HG02870 (cell line): ENCODE data around the gene SLC37A3.
"Not testable (repeated sequence)": the region's sequence is repeated elsewhere in the genome, so short reads cannot be mapped to it uniquely, and the experiment has no call there.

ENCODE experiments used
- ATAC-seq: cut with Tn5 transposase; IDR thresholded peaks from one replicate; pipeline ENCODE4 v1.9.1; 2021; ENCODE audit warnings: mild to moderate bottlenecking, moderate library complexity; ENCODE audit not compliant: unreplicated experiment

The SLC37A3 gene

GRCh38 chr7:140349144-140349771 lies 49.1 kb downstream of the SLC37A3 start:
- ATAC-seq, result no peak

DNA sequence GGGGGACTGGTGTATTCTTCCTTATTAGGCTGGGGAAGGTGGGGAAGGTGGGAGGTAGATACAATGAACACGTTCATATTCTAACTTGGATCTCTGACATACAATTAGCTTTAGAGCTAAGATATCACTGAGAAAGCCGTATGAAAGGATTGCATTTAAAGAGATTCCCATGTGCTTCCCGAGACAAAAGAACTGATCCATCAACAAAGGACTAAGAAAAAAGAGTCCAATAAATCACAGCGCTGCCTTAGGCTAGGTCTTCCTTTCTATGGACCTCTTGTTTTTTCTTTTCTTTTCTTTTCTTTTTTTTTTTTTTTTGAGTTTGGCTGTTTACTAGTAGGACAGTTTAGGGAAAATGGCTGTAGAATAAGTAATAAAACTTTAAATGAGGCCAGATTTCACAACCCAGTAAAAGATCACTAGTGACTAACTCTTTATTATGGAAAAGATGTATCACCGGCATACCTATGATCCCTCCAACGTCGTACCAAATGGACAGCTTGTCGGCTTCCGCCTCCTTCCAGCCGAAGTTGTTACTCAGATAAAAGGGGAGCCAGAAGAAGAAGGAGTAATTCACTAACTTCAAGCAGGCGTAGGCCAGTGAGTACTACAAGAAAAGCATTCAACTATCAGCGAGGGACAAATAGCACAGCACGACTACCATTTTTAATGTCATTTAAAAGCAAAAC lies 50.0 kb downstream of the SLC37A3 start:
- no peak for ATAC-seq

DNA sequence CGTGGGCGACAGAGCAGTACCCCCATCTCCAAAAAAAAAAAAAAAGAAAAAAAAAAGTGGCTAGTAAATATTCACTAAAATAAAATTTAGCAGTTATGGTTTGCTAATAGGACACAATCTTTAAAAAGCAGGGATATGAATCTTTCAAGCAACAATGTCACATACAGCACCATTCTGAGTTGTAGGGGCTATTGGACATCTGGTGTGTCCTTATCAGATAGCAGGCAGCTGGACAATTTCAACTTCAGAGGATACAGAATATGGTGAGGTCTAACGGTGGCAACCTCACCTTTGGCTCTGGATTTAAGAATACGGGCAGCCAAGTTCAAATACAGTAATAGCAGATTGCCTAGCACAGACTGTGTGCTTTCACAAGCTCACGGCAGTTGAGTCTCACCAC lies 51.1 kb downstream of the SLC37A3 start:
- ATAC-seq, result no peak

- no peak for ATAC-seq
Observed at GRCh38 chr7:140345426-140345825, 52.9 kb downstream of the SLC37A3 start.

DNA sequence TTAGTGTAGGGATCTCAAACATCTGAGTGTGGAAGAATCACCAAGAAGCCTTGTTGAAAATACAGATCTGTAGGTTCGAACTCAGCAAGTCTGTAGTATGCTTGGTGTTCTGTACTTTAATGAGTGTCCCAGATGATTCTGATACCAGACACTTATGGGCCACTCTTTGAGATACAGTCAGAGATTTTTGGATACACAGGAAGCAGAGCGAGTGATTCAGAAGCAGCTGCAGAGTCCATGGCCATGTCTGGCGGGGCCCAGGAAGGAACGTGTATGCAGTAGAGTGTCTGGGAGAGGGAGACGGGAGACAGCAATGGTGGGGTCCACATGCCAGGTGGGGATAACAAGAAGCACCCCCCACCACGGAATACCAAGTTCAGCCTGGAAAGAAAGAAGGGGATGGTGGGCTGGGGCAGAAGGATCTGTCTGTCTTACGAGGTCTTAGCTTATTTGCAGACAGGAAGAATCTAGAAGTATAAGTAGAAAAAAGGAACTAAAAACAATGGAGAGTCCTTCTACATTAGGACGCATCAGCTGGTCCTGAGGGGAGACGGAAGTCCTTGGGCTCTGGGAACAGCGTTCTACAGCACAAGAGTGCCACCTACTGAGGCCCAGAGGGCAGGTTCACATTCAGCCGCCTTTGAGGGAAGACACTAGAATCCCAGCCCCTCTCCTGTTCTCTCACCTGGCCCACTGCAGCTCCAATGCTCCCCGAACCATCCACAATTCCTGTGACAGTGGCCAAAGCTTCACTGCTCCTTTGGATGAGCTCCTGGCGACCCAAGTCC lies 55.4 kb downstream of the SLC37A3 start:
- no peak for ATAC-seq

DNA sequence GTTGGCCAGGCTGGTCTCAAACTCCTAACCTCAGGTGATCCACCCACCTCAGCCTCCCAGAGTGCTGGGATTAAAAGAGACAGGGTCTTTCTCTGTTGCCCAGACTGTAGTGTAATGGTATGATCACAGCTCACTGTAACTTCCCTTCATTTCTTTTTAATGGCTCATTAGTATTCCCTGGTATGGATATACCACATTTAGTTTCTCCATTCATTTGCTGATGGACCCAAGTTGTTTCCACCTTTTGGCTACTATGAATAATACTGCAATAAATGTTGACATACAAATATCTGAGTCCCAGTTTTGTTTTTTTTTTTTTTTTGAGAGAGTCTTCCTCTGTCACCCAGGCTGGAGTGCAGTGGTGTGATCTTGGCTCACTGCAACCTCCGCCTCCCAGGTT lies 59.4 kb downstream of the SLC37A3 start:
- ATAC-seq, result not testable (repeated sequence)

DNA sequence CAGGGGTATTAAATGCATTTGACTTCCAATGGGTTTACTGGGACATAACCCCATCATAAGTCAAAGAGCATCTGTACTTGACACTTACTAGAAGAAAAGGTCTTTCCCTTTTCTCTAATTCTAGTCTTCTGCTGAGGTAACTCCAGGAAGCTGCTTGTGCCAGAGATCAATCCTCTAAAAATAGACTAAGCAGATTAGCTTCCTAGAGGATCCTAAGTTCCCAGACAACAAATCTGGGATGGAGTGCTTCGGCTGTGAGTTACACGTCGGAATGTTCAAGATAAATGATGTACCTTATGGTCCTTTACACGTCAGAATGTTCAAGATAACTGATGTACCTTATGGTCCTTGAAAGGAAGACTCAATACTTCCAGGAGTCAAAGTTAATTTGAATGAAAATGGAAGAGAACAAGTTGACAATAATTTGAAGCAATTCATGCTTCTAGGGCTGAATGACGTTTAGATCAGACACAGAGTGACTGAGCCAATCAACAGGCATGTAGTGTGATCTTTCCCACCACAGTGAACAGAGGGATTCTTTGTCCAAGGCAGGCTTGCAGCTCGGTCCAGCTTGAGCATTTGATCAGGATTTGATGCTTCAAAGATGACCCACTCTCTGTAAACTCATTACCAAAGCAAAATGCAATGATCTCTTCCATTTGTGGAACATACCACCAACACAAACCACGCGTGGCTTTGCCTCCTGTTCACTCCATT lies 63.8 kb downstream of the SLC37A3 start:
- no peak for ATAC-seq

DNA sequence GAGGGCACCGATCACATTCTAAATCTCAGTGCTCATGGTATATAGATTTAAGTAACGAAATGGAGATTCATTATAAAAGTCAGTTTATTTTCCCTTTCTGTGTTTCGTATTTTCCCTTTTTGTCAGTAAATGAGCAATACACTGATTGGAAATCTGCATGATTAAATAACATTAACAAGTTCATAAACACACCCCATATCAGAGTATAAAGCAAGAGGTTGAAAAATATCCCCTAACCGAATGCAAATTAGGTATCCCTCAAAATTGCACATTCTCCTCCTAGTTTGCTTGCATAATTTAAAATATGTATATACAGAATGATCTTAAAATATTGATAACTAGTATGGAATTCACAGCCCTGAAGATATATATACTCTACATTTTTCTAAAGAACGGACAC lies 64.6 kb downstream of the SLC37A3 start:
- ATAC-seq, result no peak

GRCh38 chr7:140333223-140333622 lies 65.1 kb downstream of the SLC37A3 start:
- ATAC-seq, result no peak

DNA sequence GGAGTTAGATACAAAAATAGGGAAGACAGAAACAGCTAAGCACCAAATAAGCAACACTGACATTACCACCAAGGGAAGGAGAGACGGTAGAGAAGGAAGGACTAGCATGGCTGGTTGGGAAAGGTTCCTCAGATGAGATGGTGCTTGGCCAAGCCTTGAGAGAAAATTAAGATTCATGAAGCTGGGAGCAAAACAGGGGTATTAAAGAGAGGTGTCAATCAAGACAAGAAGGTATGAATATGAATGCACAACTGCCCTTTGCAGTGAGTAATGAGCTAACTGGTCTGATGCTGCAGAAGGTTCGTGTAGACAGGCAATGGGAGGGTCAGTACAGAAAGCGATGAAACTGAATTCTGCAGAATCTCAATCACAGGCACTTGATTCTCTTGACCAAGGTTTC lies 67.7 kb downstream of the SLC37A3 start:
- ATAC-seq, result no peak

GRCh38 chr7:140330128-140330527 lies 68.2 kb downstream of the SLC37A3 start:
- no peak for ATAC-seq

DNA sequence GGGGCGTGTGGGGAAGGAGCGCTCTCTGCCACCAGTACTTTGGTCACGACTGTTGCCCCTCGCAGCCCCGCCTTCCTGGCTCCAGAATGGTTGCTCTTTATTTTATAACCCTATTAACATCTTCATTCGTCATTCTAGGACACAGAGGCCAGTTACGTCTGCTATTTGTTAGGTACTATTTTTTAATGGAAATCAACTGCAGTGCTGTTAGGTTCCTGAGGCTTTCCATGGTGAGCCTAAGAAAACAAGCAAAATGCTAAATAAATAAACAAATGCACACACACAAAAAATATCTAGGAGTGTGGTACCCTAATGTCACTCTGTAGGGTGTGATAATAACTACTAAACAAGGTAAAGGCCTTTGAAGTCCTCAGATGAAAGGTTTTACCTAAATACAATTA lies 71.1 kb downstream of the SLC37A3 start:
- ATAC-seq, result no peak

DNA sequence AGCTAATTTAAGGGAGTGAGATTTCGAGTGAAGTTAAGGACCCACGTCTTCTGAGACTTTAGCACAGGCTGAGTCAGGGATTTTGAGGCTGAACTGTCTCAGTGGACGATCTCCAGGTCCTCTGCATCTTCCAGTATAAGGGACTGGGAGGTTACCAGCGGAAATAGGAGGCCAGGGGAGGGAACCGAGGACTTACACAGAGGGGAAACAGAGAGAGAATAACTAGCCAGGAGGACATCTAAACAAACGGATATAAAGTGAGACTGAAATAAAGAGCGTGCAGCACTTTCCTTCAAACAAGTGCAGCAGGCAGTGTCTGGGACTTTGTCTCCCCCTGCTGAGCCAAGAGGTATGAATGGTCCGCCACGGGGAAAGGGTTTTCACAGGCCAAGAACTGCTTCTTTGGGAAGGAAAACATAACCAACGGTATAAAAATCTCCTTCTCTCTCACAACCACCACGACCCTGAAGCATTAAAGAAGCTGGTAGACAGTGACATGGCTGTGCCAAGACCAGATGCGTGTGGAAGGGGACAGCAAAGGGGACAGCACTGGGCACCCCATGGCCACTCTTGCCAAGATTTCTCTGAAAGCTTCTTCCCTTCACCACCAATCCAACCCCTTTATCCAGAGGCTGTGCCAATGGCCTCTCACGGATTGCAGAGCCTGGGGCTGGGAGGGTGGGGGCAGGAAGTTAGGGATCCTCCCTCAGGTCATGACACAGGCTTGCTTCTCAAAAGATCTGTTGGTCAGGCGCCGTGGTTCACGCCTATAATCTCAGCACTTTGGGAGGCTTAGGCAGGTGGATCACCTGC lies 72.0 kb downstream of the SLC37A3 start:
- no peak for ATAC-seq

GRCh38 chr7:140325600-140325999 lies 72.7 kb downstream of the SLC37A3 start:
- ATAC-seq, result no peak

GRCh38 chr7:140324714-140325113 lies 73.6 kb downstream of the SLC37A3 start:
- ATAC-seq, result no peak

- no peak for ATAC-seq
Observed at GRCh38 chr7:140322759-140323158, 75.6 kb downstream of the SLC37A3 start.

DNA sequence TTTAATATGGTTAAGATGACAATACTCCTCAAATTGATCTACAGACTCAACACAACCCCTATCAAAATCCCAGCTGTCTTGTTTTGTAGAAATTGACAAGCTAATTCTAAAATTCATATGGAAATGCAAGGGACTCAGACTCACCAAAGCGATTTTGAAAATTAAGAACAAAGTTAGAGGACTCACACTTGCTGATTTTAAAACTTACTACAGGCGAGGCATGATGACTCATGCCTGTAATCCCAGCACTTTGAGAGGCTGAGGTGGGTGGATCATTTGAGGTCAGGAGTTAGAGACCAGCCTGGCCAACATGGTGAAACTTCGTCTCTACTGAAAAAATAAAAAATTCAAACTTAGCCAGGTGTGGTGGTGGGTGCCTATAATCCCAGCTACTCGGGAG lies 78.3 kb downstream of the SLC37A3 start:
- ATAC-seq, result not testable (repeated sequence)

GRCh38 chr7:140317999-140318398 lies 80.3 kb downstream of the SLC37A3 start:
- ATAC-seq, result no peak

DNA sequence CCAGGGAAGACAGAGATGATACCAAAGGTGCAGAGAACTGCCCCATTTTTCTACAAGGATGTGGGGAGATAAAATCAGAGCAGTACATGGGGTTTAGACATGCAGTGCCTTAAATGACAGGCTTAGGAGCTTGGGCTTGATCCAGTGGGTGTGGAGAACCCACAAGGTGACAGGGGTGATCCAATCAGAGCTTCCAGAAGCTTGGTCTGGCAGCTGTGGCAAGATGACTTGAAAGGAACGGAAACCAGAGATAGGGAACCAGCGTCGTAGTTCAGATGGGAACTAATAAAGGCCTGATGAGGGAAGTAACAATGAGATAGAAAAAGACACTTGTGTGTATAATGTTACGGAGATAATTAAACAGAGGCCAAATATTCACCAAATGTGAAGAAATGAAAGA lies 80.7 kb downstream of the SLC37A3 start:
- ATAC-seq, result no peak

DNA sequence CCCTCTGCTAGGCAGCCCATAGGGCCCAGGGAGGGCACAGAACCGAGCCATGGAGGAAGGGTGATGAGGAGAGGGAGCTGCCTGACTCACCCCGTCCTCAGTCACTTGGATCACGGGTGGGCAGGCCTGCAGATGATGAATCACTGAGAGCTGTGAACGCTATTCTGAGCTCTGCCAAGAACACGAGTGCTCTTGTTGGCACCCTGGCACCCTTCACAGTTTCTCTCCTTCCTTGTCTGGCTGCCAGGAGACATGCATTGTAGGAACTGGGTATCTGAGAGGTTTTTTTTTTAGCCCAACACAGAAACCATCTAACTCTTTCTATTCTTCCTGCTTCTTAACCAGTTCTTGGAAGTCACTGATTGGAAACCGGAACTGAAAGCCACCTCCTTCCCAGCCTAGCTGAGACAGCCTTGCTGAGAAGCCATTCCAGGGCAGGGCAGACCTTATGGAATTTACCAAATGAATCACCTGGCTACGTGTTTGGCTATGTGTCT lies 82.1 kb downstream of the SLC37A3 start:
- no peak for ATAC-seq
